ENCODE data around the gene OR11A1.

DNA sequence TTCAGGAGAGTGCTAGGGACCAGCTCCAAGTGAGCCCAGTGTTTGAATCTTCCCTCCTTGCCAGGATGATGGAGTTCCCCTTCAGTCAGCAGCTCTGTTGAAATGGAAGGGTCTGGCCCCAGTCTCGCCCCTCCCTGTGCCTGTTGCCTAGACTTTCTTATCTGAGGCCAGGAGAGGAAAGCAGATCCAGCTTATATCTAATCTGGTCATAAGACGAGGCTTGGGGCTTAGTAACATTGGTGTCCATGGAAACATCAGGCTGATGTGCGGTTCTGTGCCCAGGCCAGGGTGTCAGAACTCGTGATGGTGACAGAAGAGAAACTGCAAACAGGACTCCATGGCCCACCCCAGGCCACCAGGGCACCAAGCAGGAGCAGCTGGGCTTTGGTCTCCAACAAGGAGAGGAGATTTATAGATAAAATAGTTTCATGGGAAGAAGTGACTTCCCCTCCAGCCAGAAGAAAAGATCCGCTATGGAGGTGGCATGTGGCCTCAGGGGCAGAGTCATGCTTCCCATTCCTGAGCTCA is 21.1 kb upstream of the OR11A1 start:
- TF ChIP-seq, protein P1, sequence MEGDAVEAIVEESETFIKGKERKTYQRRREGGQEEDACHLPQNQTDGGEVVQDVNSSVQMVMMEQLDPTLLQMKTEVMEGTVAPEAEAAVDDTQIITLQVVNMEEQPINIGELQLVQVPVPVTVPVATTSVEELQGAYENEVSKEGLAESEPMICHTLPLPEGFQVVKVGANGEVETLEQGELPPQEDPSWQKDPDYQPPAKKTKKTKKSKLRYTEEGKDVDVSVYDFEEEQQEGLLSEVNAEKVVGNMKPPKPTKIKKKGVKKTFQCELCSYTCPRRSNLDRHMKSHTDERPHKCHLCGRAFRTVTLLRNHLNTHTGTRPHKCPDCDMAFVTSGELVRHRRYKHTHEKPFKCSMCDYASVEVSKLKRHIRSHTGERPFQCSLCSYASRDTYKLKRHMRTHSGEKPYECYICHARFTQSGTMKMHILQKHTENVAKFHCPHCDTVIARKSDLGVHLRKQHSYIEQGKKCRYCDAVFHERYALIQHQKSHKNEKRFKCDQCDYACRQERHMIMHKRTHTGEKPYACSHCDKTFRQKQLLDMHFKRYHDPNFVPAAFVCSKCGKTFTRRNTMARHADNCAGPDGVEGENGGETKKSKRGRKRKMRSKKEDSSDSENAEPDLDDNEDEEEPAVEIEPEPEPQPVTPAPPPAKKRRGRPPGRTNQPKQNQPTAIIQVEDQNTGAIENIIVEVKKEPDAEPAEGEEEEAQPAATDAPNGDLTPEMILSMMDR (IDR thresholded peaks at IDR 0.05), result no peak
- TF ChIP-seq POLR2A (IDR thresholded peaks at IDR 0.05), result no peak
- TF ChIP-seq EP300 (IDR thresholded peaks at IDR 0.05; ENCODE audit: low read depth), result no peak

Data from transverse colon (tissue), 3 donors.